Erythroblast (primary cell): ENCODE measurements around the gene CHRDL2.
A peak's percentile ranks its signal among the peaks of the same experiment; 100 is the strongest.

Source experiments
- DNase-seq, 2 experiments: peaks; one replicate each; lab custom pipeline; 2025; lab: John Stamatoyannopoulos, UW
- GATA1 ChIP-seq: IDR thresholded peaks from 2 replicates; pipeline ENCODE4 v1.6.1; 2011; ENCODE audit warnings: low read depth, mild to moderate bottlenecking, control low read depth, low read length, moderate library complexity
- POLR2A ChIP-seq: IDR thresholded peaks from 2 replicates; pipeline ENCODE4 v1.6.1; 2011; ENCODE audit warnings: mild to moderate bottlenecking, low read length

The CHRDL2 gene

GRCh38 chr11:74694136-74694930 is 36.9 kb downstream of the CHRDL2 start:
- no peak for DNase-seq
- TF ChIP-seq POLR2A (no peak), GATA1 (no peak)

- no peak for TF ChIP-seq GATA1
- no peak for TF ChIP-seq POLR2A
- no peak for DNase-seq
These were observed 37.7 kb downstream of the CHRDL2 start for GRCh38 chr11:74693531-74693930.

DNA sequence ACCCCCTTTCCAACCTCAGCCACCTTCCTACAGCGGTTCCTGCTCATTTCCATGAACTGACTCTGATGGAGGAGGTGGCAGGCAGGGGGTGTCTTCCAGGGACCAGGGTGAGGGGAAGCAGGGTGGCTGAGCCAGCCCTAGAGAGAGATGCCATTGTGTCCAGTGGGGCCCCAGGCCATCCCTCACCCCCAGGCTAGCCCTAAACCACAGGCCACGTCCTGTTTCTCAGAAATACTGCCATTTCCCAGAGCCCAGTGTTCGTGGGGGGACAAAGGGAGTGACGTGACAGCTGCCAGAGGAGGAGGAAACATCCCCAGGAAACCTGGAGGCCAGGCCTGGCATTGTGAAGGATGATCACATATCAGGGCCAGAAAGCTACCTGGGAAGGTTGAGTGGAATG is 39.5 kb downstream of the CHRDL2 start:
- no peak for DNase-seq
- no peak for TF ChIP-seq POLR2A
- no peak for TF ChIP-seq GATA1

DNA sequence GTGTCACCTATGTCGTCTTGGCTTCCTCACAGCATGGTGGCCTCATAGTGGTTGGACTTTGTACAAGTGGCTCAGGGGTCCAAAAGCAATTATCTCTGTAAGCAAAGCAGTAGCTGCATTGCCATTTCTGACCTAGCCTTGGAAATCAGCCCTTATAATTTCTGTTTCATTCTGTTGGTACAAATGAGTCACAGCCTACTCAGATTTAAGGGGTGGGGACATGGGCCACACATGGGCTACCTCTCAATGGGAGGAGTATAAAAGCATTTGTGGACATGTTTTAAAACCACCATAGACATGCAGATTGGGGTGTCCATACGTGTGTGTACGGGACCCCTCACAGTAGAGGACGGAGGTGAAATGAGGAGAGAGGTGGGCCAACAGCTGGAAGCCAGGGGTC is 41.6 kb downstream of the CHRDL2 start:
- TF ChIP-seq POLR2A (no peak), GATA1 (no peak)

GRCh38 chr11:74687237-74688023 is 43.8 kb downstream of the CHRDL2 start:
- peak in 1 of 2 experiments; percentile 44 for DNase-seq
- TF ChIP-seq GATA1, result no peak
- TF ChIP-seq POLR2A, result no peak

More for the DNA sequence above, 41.6 kb downstream of the CHRDL2 start:
- no peak for DNase-seq

DNA sequence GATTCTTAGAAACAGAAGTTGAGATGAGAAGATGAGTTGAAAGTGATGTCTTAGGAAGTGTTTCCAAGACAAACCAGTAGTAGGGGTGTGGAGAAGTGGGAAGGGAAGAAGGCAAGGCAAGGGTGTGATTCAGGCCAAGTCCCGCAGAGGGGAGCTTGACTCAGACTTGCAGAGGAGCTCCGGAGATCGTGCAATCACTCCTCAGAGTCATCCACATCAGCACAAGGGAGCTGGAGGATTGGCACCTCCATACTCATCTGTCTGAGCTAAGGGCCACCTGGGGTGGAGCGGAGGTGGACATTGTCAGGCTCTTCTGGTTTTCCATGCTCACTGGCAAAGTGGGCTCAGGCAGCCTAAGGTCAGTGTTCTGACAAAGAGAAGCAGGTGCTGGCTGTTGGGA is 44.4 kb downstream of the CHRDL2 start:
- DNase-seq, result no peak
- TF ChIP-seq POLR2A (no peak), GATA1 (no peak)

DNA sequence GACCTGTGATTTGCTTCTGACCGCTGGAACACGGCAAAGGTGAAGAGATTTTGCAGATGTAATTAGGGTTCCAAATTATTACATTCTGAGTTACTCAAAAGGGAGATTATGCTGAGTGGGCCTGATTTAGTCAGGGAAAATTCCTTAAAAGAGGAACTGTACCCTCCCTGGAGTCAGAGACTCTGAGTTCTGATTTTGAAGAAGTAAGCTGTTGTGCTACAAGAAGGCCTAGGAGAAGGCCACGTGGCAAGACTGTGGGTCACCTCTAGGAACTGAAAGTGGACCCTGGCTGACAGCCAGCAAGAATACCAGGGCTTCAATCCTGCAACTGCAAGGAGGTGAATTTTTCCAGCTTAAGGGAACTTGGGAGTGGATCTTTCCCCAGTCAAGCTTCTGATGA is 45.3 kb downstream of the CHRDL2 start:
- TF ChIP-seq POLR2A (no peak), GATA1 (no peak)
- no peak for DNase-seq

- TF ChIP-seq GATA1, result no peak
- no peak for TF ChIP-seq POLR2A
- no peak for DNase-seq
These were observed 45.9 kb downstream of the CHRDL2 start for GRCh38 chr11:74685338-74685737.

DNA sequence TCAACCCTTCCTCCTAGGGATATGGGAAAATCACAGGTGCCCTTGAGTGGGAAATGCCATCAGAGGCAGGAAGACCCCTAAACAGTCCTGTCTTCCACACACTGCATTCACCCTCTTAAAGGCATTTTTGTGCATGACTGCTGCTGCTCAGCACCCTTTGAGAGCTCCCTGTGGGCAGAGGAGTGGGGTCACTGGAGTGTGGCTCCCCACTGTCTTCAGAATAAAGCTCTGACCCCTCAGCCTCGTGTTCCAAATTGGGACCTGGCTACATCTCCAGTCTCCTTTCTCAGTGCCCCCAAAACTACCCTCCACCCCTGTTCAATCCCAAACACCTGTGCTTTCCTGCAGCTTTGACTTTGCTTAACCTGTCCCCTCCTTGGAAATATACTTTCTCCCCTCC is 46.6 kb downstream of the CHRDL2 start:
- DNase-seq, result no peak

GRCh38 chr11:74683941-74684481 is 47.2 kb downstream of the CHRDL2 start:
- no peak for TF ChIP-seq GATA1
- no peak for TF ChIP-seq POLR2A
- no peak for DNase-seq

More for the DNA sequence above, 46.6 kb downstream of the CHRDL2 start:
- no peak for TF ChIP-seq GATA1
- no peak for TF ChIP-seq POLR2A

- peak in 1 of 2 experiments; percentile 10 for DNase-seq
- no peak for TF ChIP-seq GATA1
- TF ChIP-seq POLR2A, result no peak
These were observed 47.9 kb downstream of the CHRDL2 start for GRCh38 chr11:74683279-74683871.

DNA sequence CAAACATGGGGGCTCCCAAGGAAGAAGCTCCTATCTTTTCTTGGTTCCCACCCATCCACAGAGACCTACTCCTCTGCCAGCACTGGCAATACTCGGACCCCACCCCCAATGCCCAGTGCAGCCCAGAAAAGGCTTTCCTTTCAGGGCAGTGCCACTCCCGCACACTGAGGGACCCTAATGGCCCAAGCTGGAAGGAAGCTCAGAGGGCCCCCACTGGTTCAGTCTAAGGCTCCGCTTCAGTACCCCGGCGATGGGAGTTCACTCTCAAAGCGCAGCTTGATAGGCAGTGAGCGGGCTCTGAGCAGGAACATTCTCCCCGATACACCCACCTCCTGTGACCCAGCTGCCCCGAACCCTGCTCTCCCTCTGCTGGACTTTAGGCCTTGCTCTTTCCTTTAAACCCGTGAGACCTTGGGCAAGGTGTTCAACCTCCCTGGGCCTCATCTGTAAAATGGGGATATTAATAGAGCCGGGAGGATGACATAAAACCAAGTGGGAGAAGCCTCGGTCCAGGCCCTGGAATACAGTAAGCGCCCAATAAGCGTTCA is 48.4 kb downstream of the CHRDL2 start:
- DNase-seq, result no peak
- TF ChIP-seq POLR2A, result no peak
- no peak for TF ChIP-seq GATA1

DNA sequence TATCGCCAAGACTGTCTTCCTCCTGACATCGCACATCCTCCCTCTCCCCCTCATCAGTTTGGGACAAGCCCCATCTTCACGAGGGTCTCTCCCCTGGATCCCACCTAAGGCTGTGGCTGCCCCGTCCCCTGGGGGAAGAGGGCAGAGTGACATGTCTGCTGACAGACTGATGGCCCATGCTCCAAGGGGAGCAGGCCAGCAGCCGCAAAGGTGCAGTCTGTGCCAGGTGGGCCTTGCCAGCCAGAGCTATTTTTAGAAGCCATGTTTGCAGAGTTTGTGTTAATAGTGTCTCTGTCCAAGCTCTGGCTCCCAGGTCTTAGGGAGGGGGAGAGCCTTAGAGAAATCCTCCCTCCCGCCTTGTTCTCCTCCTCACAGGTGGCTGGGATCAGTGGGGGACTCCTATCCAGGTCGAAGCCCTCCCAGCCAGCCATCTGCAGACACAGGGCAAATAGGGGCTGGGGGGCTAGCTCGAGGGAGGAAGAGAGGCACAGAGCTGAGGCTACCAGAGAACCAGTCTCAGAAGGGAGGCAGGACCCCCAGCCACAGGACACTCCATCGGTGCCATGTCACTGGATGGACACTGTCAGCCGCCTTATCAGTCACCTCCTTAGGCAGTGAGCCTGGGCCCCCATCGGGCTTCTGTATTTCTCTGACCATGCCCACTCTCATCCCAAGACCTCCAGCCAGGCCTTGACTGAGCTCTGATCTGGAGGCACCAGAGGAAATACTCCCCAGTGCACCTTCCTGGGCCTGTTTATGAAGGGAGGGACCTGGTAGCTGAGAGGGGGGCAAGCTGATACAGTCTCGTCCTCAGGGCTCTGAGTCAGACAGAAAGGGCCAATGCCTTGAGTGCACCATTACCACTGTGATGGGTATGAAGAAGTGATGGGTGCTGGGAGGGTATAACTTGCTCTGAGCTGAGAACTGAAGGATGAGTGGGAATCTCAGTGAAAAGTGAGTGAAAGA is 49.3 kb downstream of the CHRDL2 start:
- no peak for DNase-seq
- no peak for TF ChIP-seq GATA1
- TF ChIP-seq POLR2A, result no peak
